Thyroid gland (tissue), 4 donors: Measurements from ENCODE around the gene NRG3. TPM values are rescaled to one million over a fixed set of nuclear protein-coding genes. Genes with fewer than 3 reads are reported as not detected.

Experiments
- DNase-seq, 2 donors: peaks; one replicate each; pipeline ENCODE4 v3.0.0-alpha.2; 2019
- H3K27ac ChIP-seq, 3 donors: fragments of 200-600 bp; sonication (generic); 1 replicate in 2 of 3; 2 replicates in 1 of 3; pipeline ENCODE4 v1.5.1; 2016 to 2019; ENCODE audit warnings: mild to moderate bottlenecking in 1 of 3, moderate library complexity in 1 of 3
- H3K27me3 ChIP-seq: fragments of 200-600 bp; sonication (generic); one replicate; pipeline ENCODE4 v1.5.1; 2019
- H3K36me3 ChIP-seq, 2 donors: fragments of 200-600 bp; sonication (generic); one replicate each; pipeline ENCODE4 v1.5.1; 2016 to 2019
- H3K4me1 ChIP-seq, 2 donors: fragments of 200-600 bp; sonication (generic); one replicate each; pipeline ENCODE4 v1.5.1; 2017 to 2019
- H3K4me3 ChIP-seq, 3 donors: fragments of 200-600 bp; sonication (generic); replicated peaks in 1 of 3; 1 replicate in 2 of 3; 2 replicates in 1 of 3; pipeline ENCODE4 v1.5.1; 2016; ENCODE audit warnings: mild to moderate bottlenecking in 1 of 3
- H3K9me3 ChIP-seq: fragments of 200-600 bp; sonication (generic); one replicate; pipeline ENCODE4 v1.5.1; 2017
- POLR2A ChIP-seq, 2 donors: fragments of 450-650 bp; IDR thresholded peaks; one replicate each; pipeline ENCODE4 v1.6.1; 2017; ENCODE audit warnings: antibody characterized with exemption in 2 of 2, mild to moderate bottlenecking in 2 of 2, moderate library complexity in 1 of 2
- WGBS, 2 donors: methylation state at CpG; one replicate each; pipeline ENCODE4 v1.1.5; 2017; 5-methylcytosine and 5-hydroxymethylcytosine counted together
- intact Hi-C: fragments of 100-400 bp; cut with DNase I; formaldehyde crosslinking; loops from one replicate; pipeline ENCODE4 v1.15.1; 2023
- total RNA-seq, 4 donors: library from RNA; depleted of rRNA; stranded (reverse); fragments of >200 nt; gene quantifications; one replicate each; pipeline ENCODE4 v1.2.3, GENCODE V29; 2016
- TF ChIP-seq, protein P1 (sequence below), 6 experiments: fragments of 200-600 bp in 3 of 6; fragments of 450-650 bp in 3 of 6; sonication (generic) in 3 of 6; IDR thresholded peaks; one replicate each; pipeline ENCODE4 v1.5.1; 2016 to 2019; ENCODE audit warnings: antibody characterized with exemption in 6 of 6, mild to moderate bottlenecking in 2 of 6, inconsistent platforms in 1 of 6, moderate library complexity in 1 of 6

The NRG3 gene
- total RNA-seq, 4 donors from 2014 or later: 0.67 to 1.8 (median 1.3) TPM

DNA sequence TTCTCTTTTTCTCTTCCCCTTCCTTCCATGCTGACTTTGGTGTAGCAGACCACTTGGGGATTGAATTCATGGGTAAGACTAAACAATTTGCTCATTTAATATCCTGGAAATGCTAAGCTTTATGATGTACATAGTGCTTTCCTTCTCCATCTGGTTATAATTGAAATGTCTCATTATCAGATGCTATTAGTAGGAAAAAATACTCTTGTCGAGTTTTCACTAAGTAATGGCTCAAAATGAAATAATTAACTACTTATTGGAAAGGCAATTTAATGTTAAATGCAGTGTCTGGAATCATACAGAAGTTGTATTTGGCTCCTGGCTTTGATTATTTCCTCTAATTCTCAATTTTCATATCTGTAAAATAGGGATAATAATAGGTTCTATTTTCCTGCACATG lies 990.4 kb downstream of the NRG3 start:
- Histone ChIP-seq H3K36me3 (no peaks in the 10 kb centered on the region), H3K4me3 (no peak overlapping the region), H3K27me3 (no peaks in the 10 kb centered on the region), H3K9me3 (no peaks in the 10 kb centered on the region), H3K4me1 (no peaks in the 10 kb centered on the region), H3K27ac (no peak overlapping the region)
- WGBS, 2 donors: 47 to 54% methylated on average over 1 of the region's 1 CpG
- TF ChIP-seq POLR2A (IDR thresholded peaks at IDR 0.05): no peak
- TF ChIP-seq, protein P1, sequence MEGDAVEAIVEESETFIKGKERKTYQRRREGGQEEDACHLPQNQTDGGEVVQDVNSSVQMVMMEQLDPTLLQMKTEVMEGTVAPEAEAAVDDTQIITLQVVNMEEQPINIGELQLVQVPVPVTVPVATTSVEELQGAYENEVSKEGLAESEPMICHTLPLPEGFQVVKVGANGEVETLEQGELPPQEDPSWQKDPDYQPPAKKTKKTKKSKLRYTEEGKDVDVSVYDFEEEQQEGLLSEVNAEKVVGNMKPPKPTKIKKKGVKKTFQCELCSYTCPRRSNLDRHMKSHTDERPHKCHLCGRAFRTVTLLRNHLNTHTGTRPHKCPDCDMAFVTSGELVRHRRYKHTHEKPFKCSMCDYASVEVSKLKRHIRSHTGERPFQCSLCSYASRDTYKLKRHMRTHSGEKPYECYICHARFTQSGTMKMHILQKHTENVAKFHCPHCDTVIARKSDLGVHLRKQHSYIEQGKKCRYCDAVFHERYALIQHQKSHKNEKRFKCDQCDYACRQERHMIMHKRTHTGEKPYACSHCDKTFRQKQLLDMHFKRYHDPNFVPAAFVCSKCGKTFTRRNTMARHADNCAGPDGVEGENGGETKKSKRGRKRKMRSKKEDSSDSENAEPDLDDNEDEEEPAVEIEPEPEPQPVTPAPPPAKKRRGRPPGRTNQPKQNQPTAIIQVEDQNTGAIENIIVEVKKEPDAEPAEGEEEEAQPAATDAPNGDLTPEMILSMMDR (IDR thresholded peaks at IDR 0.05): no peak
- no peak for DNase-seq
- intact Hi-C loops: no loop called here

DNA sequence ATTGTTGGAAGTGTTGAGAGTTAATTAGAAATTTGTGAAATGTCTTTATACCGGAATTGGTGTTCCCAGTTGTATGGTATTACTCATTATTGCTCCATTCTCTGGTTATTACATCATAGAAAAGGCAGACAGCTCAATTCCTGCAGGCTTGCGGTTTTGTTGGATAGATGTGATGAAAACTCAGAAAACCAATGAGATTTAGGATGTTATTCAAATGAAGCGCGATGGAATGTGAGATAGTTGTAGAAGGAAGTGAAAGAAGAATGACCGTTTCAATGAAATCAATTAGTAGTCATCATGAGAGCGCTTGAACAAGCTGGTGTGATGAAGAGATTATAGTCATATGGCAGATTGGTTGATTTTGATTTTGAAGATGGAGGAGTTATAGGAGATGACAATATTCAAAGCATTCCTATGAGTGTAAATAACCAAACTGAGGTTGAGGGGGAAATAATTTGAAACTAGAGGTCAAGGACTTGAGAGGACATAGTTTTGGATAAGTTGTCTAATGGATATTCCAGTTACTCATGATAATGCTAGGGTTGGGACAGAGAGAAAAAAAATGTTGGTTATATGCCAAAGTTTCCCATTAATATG lies 991.5 kb downstream of the NRG3 start:
- Histone ChIP-seq H3K27me3 (no peaks in the 10 kb centered on the region), H3K27ac (no peak overlapping the region), H3K4me1 (no peaks in the 10 kb centered on the region), H3K9me3 (no peaks in the 10 kb centered on the region), H3K36me3 (no peaks in the 10 kb centered on the region), H3K4me3 (no peak overlapping the region)
- intact Hi-C loops: no loop called here
- 81 to 85% methylated on average over 6 of the region's 6 CpGs for WGBS, 2 donors
- TF ChIP-seq, protein P1 (IDR thresholded peaks at IDR 0.05): no peak
- TF ChIP-seq POLR2A (IDR thresholded peaks at IDR 0.05): no peak
- DNase-seq: no peak

- Histone ChIP-seq H3K4me1 (no peaks in the 10 kb centered on the region), H3K27me3 (no peaks in the 10 kb centered on the region), H3K27ac (no peak overlapping the region), H3K36me3 (no peaks in the 10 kb centered on the region), H3K4me3 (no peak overlapping the region), H3K9me3 (no peaks in the 10 kb centered on the region)
- 88 to 91% methylated on average over 3 of the region's 3 CpGs for WGBS, 2 donors
- no peak for TF ChIP-seq POLR2A (IDR thresholded peaks at IDR 0.05)
- TF ChIP-seq, protein P1 (IDR thresholded peaks at IDR 0.05): no peak
- no peak for DNase-seq
- intact Hi-C loops: no loop called here
These were observed 992.1 kb downstream of the NRG3 start for GRCh38 chr10:82867056-82867455.

DNA sequence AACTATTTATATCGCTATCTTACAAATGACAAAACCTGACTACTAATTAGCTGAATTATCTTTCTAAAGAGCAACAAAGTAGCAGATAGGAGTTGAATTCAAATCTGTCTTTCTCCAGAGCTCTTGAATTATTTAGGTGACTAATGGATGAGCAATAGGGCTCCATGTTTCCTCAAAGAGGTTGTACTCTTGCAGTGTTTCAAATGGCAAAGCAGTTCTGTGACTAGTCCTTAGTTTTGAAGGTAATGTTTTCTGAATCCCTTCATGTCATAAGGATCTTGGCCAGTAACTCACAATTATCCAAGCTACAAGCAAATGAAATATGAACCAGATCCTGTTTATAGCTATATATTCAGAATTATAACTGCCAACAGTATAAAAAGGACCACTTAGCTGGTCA lies 999.7 kb downstream of the NRG3 start:
- intact Hi-C loops: no loop called here
- Histone ChIP-seq H3K27ac (no peak overlapping the region), H3K4me3 (no peak overlapping the region), H3K9me3 (no peaks in the 10 kb centered on the region), H3K4me1 (no peaks in the 10 kb centered on the region), H3K27me3 (no peaks in the 10 kb centered on the region), H3K36me3 (no peaks in the 10 kb centered on the region)
- TF ChIP-seq, protein P1 (IDR thresholded peaks at IDR 0.05): no peak
- TF ChIP-seq POLR2A (IDR thresholded peaks at IDR 0.05): no peak
- 94 to 98% methylated on average over 1 of the region's 1 CpG for WGBS, 2 donors
- DNase-seq: no peak

DNA sequence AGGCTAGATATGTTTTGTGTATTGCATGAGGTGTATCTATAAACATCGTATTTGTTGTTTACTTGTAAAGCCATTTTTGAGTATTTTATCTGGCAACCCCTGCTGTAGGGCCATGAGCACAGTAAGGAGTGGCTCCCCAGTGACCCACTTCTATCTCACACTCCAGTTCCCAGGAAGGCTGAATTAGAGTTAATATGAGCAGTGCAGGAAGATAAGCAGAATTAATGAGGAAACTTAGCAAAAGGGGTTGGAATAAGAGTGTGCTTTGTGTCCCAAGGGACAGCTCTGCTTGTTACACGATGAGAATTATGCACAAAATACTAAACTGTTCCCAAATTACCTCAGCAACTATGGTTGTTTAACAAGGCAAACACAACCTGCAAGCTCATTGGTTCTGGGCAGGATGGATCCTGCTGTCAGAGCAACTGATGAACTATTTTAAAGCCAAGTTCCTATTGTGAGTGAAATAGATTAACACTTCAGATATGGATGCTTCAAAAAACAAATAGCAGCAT lies 1005.8 kb downstream of the NRG3 start:
- no peak for TF ChIP-seq POLR2A (IDR thresholded peaks at IDR 0.05)
- TF ChIP-seq, protein P1 (IDR thresholded peaks at IDR 0.05): no peak
- H3K36me3 ChIP-seq: no peaks in the 10 kb centered on the region
- H3K4me3 ChIP-seq: no peak overlapping the region
- H3K27ac ChIP-seq: no peak overlapping the region
- no peaks in the 10 kb centered on the region for H3K27me3 ChIP-seq
- DNase-seq: no peak
- no peaks in the 10 kb centered on the region for H3K9me3 ChIP-seq
- 61 to 62% methylated on average over 2 of the region's 2 CpGs for WGBS, 2 donors
- no peaks in the 10 kb centered on the region for H3K4me1 ChIP-seq
- intact Hi-C loops: no loop called here
